ENCODE data around the gene ALKBH3.

GRCh38 chr11:43963279-43963620, 82.6 kb downstream of the ALKBH3 start:
- no peak for TF ChIP-seq POLR2AphosphoS5 (IDR thresholded peaks at IDR 0.05; ENCODE audit: low read depth, low read length)
- TF ChIP-seq TAF1 (IDR thresholded peaks at IDR 0.05; ENCODE audit: borderline replicate concordance, insufficient read depth, low read length), result no peak
- TF ChIP-seq REST (IDR thresholded peaks at IDR 0.05; ENCODE audit: insufficient read depth in 1 of 2, low read depth in 2 of 2, low read length in 2 of 2), result no peak
- no peak for TF ChIP-seq SIN3A (IDR thresholded peaks at IDR 0.05; ENCODE audit: borderline replicate concordance, insufficient read depth, low read length)

Data from PFSK-1 (cell line).